ENCODE results near the gene CXorf65.

DNA sequence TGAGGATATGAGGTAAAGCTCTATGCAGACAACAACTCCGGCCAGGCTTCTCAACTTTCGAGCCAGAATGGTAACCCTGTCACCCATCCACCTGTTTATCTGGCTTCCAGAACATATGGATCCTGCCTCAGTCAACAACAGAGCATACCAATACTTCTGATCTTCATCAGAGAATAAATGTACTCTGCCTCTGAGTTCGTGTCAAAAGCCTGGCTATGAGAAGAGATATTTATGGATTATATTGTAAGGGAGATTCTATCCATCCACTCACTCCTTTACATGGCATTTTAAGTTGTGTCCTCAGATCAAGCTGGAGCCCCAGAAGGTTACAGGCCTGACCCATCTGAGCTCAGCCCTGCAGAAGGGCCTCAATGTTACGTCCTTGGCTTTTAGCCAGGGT is 20.6 kb downstream of the CXorf65 start:
- TF ChIP-seq, protein P1, sequence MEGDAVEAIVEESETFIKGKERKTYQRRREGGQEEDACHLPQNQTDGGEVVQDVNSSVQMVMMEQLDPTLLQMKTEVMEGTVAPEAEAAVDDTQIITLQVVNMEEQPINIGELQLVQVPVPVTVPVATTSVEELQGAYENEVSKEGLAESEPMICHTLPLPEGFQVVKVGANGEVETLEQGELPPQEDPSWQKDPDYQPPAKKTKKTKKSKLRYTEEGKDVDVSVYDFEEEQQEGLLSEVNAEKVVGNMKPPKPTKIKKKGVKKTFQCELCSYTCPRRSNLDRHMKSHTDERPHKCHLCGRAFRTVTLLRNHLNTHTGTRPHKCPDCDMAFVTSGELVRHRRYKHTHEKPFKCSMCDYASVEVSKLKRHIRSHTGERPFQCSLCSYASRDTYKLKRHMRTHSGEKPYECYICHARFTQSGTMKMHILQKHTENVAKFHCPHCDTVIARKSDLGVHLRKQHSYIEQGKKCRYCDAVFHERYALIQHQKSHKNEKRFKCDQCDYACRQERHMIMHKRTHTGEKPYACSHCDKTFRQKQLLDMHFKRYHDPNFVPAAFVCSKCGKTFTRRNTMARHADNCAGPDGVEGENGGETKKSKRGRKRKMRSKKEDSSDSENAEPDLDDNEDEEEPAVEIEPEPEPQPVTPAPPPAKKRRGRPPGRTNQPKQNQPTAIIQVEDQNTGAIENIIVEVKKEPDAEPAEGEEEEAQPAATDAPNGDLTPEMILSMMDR (IDR thresholded peaks at IDR 0.05), result no peak
- TF ChIP-seq POLR2A (IDR thresholded peaks at IDR 0.05), result no peak

Measured in adrenal gland (tissue), 5 donors.